ENCODE measurements around the gene TP53BP2.
"Not testable (repeated sequence)": the region's sequence is repeated elsewhere in the genome, so short reads cannot be mapped to it uniquely, and the experiment has no call there.

The TP53BP2 gene

DNA sequence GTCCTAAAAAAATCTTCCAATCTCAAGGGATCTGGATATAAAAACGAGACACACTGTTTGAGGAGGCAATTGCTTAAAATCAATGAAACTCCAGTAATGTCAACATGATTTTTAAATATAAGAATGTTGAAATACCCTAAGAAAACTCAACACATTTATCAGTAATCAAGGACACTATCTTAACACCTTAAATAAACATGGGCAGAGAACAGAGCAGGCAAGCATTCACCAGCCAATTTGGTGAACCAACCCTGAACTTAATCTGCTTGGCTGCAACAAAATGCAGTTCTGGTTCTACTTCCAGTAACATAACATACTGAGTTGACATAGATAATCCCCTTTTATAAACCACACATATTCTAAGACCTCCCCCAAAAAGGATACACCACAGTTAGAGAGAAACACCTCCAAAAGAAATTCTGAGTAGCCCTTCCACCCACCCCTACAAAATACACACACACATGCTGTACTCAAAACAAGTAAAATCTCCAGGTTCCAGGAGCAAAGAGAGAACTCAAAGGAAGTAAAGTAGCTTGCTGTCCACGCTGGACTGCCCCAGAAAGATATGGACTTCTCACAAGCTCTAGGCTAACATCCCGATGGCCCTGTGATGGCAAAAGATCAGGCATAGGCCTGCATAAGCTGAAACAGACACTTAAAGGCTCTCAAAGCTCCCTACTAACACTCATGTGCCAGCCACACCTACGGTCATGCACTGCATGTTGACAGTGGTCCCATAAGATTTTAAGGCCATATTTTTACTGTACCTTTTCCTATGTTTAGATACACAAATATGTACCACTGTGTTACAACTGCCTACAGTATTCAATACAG lies 30.5 kb downstream of the TP53BP2 start:
- no peak overlapping the region for H3K4me3 Mint-ChIP-seq
- H3K4me1 Mint-ChIP-seq = peaks cover 8 to 14% of the 10 kb centered on the region in 2 donors
- H3K36me3 Mint-ChIP-seq = peaks cover 32 to 49% of the 10 kb centered on the region in 2 donors
- H3K27me3 Mint-ChIP-seq = no peaks in the 10 kb centered on the region
- peak overlapping the region; percentile 27 for H3K27ac Mint-ChIP-seq
- ATAC-seq (replicated peaks) = no peak
- DNase-seq = no peak
- H3K9me3 Mint-ChIP-seq = no peaks in the 10 kb centered on the region

DNA sequence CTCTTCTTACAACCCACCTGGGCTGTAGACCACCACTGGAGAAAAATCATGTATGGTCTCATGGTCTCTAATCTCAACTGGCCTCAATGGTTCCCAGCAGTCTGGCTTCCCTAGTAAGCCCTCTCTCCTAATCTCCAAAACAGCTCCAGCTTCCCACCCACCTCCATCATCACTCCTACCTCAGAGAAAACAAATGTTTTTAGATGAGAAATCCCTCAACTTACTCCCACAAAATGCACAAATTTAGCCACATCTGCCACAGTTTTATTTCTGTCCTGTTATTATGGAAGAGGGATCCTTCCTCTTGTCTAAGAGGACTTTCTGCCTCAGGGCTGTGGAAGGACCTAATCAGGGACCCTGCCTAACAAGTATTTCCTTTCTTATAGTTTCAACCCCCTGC lies 32.1 kb downstream of the TP53BP2 start:
- Mint-ChIP-seq H3K27me3 (no peaks in the 10 kb centered on the region), H3K9me3 (no peaks in the 10 kb centered on the region), H3K36me3 (peaks cover 29 to 38% of the 10 kb centered on the region in 2 donors), H3K4me3 (no peak overlapping the region), H3K4me1 (peaks cover 7 to 12% of the 10 kb centered on the region in 2 donors), H3K27ac (peak overlapping the region; percentile 10)
- DNase-seq (no peak), ATAC-seq (replicated peaks) (no peak)

DNA sequence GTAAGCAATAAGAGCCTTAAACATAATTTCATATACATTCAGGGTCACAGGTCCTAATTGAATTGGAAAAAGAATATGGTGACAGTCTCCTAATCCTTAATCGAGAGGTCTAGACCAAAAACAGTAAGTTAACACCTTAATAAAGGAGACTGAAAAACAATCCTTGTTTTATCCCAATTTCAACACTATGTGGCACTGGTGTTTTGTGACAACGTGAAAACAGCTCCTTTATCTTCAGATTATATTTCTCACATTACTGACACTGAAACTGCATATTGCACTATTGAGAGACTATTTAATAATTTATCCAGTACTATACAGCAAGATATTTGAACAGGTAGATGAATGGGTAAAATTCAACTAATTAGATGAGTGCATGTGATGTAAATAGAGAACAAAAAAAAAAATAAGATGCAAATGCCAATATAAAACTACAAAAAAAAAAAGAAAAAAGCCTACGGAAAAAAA lies 34.1 kb downstream of the TP53BP2 start:
- Mint-ChIP-seq H3K27ac (no peak overlapping the region), H3K4me1 (peaks cover 7 to 12% of the 10 kb centered on the region in 2 donors), H3K27me3 (no peaks in the 10 kb centered on the region), H3K4me3 (no peak overlapping the region), H3K9me3 (no peaks in the 10 kb centered on the region), H3K36me3 (peaks cover 34 to 48% of the 10 kb centered on the region in 2 donors)
- DNase-seq (no peak), ATAC-seq (replicated peaks) (peak; percentile 58 to 64)

DNA sequence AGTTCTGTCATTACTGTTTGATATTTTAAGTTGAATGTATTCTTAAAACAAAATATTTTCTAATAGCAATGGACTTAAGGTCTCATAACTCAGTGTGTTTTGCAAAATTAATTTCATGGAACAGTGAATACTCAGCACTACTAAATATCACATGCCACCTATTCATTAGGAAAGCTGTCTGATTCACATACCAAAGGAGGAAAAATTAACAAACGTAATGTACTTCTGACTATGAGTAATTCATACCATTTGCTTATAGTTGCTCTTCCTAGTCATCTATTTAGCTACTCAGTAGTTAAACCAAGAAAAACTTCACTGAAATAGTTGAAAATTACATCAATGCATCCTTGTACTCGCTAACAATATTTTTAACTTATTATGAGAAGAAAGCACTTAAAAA lies 35.2 kb downstream of the TP53BP2 start:
- peaks cover 7 to 12% of the 10 kb centered on the region in 2 donors for H3K4me1 Mint-ChIP-seq
- H3K4me3 Mint-ChIP-seq = no peak overlapping the region
- H3K27ac Mint-ChIP-seq = no peak overlapping the region
- H3K36me3 Mint-ChIP-seq = peaks cover 40 to 48% of the 10 kb centered on the region in 2 donors
- H3K27me3 Mint-ChIP-seq = no peaks in the 10 kb centered on the region
- DNase-seq = no peak
- no peak for ATAC-seq (replicated peaks)
- H3K9me3 Mint-ChIP-seq = no peaks in the 10 kb centered on the region

DNA sequence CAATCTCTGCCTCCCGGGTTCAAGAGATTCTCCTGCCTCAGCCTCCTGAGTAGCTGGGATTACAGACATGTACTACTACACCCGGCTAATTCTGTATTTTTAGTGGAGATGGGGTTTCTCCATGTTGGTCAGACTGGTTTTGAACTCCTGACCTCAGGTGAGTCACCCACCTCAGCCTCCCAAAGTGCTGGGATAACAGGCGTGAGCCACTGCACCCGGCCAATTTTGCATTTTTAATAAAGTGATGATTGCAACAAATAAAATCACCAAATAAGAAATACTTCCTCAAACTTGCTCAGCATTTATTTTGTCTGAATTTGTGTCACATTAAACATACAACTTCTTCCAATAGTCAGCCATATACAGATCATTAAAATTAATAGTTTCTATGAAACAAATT lies 35.8 kb downstream of the TP53BP2 start:
- not testable (repeated sequence) for H3K9me3 Mint-ChIP-seq; DNase-seq; H3K4me3 Mint-ChIP-seq; H3K27me3 Mint-ChIP-seq; ATAC-seq (replicated peaks); H3K27ac Mint-ChIP-seq; H3K4me1 Mint-ChIP-seq
- peaks cover 40 to 48% of the 10 kb centered on the region in 2 donors for H3K36me3 Mint-ChIP-seq

DNA sequence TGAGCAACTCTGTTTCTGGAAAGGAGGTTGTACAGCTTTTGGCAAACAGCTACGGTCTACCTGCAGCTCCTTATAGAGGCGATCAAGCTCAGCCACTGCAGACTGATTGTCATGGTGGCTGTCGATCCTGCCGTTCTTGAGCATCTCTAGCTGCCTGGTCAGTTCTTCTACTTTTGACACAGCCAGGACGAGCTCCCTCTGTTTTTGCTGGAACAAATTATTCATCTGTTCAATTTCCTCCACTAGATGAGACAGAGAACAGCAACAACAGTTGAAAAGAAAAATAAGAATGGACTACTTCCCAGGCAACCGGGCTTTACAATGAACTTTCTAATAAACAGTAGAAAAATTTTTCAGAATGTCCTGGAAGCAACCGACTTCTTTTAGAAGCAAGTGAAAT lies 42.5 kb downstream of the TP53BP2 start:
- DNase-seq = no peak
- ATAC-seq (replicated peaks) = no peak
- Mint-ChIP-seq H3K4me1 (no peaks in the 10 kb centered on the region), H3K4me3 (no peak overlapping the region), H3K27me3 (no peaks in the 10 kb centered on the region), H3K36me3 (peaks cover 39 to 55% of the 10 kb centered on the region in 2 donors), H3K9me3 (no peaks in the 10 kb centered on the region), H3K27ac (no peak overlapping the region)

DNA sequence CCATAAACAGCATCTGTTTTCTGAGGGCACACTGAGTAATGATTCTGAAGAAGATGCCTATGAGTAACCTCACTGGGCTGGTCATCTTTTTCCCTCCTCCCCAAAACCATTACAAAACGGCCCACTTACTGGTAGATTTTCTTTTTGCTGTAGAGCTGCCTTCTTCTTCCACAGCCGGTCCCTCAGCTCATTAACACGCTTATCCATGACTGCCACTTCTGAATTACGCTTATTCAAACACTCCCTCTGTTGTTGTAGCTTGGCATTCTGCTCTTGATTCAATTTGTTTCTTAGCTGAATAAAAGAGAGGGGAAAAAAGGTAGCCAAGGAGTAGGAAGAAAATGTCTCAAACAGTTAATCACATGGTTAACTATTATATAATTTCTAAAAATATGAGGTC lies 43.1 kb downstream of the TP53BP2 start:
- Mint-ChIP-seq H3K27me3 (no peaks in the 10 kb centered on the region), H3K4me3 (no peak overlapping the region), H3K4me1 (no peaks in the 10 kb centered on the region), H3K27ac (no peak overlapping the region), H3K36me3 (peaks cover 41 to 58% of the 10 kb centered on the region in 2 donors), H3K9me3 (no peaks in the 10 kb centered on the region)
- ATAC-seq (replicated peaks) = no peak
- no peak for DNase-seq

DNA sequence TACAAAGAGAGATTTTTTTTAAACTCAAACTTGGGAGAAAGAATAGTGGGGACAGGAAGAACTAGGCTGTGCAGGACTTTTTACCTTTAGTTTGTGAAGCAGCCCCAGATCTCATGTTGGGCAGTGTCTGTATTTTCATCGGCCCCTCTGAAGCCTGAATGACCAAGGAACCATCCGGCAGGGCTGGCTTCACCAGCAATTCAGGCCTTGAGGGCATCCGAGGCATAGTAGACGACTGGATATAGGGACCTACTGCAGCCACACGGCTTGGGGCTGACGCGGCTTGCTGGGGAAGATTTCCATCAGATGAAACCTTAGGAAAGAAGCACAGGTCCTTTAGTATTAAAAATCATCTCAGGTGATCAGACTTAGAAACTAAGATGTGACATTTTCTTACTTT lies 43.7 kb downstream of the TP53BP2 start:
- H3K36me3 Mint-ChIP-seq = peaks cover 37 to 54% of the 10 kb centered on the region in 2 donors
- no peaks in the 10 kb centered on the region for H3K27me3 Mint-ChIP-seq
- H3K4me1 Mint-ChIP-seq = no peaks in the 10 kb centered on the region
- no peak overlapping the region for H3K27ac Mint-ChIP-seq
- ATAC-seq (replicated peaks) (no peak), DNase-seq (no peak)
- no peak overlapping the region for H3K4me3 Mint-ChIP-seq
- no peaks in the 10 kb centered on the region for H3K9me3 Mint-ChIP-seq

DNA sequence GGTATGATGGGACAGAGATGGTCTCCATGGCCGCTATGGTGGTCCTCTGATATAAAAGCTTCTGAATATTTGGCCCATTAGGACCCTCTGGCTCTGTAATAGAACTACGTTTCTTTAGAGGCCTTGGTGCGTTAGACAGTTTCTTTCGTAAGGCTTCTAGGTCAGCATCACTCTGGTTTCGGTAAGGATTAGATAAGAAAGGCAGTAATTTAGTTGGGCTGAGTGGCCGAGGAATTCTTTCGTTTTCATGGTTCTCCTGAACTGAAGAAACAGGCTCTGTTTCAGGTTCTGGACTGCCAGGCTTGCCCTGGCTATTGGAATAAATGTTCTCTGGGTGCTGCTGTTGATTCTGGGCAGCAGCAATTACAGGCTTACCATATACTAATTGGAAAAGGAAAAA lies 49.5 kb downstream of the TP53BP2 start:
- no peak for ATAC-seq (replicated peaks)
- Mint-ChIP-seq H3K9me3 (no peaks in the 10 kb centered on the region), H3K27ac (no peak overlapping the region), H3K4me3 (no peak overlapping the region), H3K27me3 (no peaks in the 10 kb centered on the region), H3K4me1 (peaks cover 2 to 15% of the 10 kb centered on the region in 2 donors), H3K36me3 (peaks cover 40 to 46% of the 10 kb centered on the region in 2 donors)
- no peak for DNase-seq

DNA sequence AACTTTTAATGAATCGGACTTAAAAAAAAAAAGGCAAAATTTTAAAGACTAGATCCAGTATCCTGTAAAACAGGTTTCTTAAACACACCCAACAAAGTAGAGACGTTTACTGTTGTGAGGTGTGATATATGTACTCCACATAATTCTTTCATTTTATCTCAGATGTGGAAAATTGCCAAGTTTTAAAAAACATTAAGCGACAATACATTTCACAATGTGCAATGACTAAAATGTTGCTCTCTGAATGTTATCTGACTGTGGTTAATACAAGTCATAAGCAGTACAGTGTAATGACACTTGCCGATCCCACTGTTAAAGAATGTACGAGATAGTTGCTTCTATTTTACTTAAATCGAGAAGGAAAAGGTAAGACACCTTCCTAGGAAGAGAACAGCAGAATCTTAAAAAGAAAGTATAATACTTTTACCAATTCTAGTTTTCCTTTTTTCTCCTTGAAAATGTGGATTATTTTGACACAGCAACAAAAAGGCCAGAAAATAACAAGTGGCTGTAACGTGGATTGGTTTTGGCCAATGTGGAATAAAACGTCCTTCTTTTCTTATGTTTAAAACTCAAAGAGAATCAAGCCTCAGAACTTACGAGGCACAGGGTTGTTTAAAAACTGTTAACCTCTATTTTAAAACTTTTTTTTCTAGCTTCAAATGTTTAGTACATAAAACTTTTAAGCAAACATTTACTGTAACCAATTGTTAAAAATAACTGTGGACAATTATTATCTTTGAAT lies 51.4 kb downstream of the TP53BP2 start:
- peaks cover 31% of the 10 kb centered on the region in 2 donors for H3K36me3 Mint-ChIP-seq

DNA sequence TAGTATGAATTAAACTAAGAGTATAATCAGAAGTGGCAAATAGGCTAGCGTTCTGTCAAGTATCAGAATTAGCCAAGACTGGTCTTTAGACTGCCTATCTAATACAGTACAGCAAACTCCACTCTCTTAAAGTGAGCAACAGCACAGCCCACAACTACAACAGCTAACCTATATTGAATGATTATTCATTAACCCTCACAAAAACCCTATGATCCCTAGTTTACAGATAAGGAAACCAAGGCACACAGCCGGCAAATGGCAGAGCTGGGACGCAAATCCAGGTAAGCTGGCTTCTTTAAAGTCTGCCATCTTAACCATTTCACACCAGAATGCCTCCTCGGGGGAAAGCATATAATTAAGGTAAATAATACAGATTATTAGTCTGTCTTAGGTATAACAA lies 52.0 kb downstream of the TP53BP2 start:
- ATAC-seq (replicated peaks) = no peak

More for the DNA sequence above, 51.4 kb downstream of the TP53BP2 start:
- ATAC-seq (replicated peaks) (no peak), DNase-seq (no peak)
- no peak overlapping the region for H3K27ac Mint-ChIP-seq
- no peaks in the 10 kb centered on the region for H3K9me3 Mint-ChIP-seq
- H3K4me1 Mint-ChIP-seq = peaks cover 2 to 15% of the 10 kb centered on the region in 2 donors
- H3K27me3 Mint-ChIP-seq = no peaks in the 10 kb centered on the region
- H3K4me3 Mint-ChIP-seq = no peak overlapping the region

DNA sequence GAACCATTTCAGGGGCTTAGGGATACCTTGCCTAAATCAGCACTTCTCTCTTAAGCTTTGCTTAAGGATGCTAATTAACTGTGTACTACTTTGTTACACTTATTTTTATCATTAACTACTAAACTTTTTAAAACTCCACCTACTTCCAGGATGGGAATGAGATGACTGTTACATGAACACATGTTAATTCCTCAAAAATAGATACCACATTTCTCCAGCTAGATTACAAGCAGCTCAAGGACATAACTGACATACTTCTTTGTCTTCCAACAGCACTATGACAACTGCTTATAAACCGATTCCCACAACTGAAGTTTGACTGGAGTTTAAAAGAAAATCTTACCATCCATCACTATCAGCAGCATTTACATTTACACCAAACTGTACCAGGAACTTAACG lies 53.7 kb downstream of the TP53BP2 start:
- ATAC-seq (replicated peaks) (no peak), DNase-seq (no peak)
- H3K36me3 Mint-ChIP-seq = peaks cover 31 to 32% of the 10 kb centered on the region in 2 donors
- H3K4me3 Mint-ChIP-seq = no peak overlapping the region
- H3K27me3 Mint-ChIP-seq = no peaks in the 10 kb centered on the region
- peaks cover 2 to 15% of the 10 kb centered on the region in 2 donors for H3K4me1 Mint-ChIP-seq
- no peaks in the 10 kb centered on the region for H3K9me3 Mint-ChIP-seq
- no peak overlapping the region for H3K27ac Mint-ChIP-seq

More for the DNA sequence above, 52.0 kb downstream of the TP53BP2 start:
- Mint-ChIP-seq H3K4me1 (peaks cover 2 to 15% of the 10 kb centered on the region in 2 donors), H3K27me3 (no peaks in the 10 kb centered on the region), H3K4me3 (no peak overlapping the region), H3K27ac (no peak overlapping the region), H3K9me3 (no peaks in the 10 kb centered on the region), H3K36me3 (peaks cover 34 to 35% of the 10 kb centered on the region in 2 donors)
- DNase-seq = no peak

DNA sequence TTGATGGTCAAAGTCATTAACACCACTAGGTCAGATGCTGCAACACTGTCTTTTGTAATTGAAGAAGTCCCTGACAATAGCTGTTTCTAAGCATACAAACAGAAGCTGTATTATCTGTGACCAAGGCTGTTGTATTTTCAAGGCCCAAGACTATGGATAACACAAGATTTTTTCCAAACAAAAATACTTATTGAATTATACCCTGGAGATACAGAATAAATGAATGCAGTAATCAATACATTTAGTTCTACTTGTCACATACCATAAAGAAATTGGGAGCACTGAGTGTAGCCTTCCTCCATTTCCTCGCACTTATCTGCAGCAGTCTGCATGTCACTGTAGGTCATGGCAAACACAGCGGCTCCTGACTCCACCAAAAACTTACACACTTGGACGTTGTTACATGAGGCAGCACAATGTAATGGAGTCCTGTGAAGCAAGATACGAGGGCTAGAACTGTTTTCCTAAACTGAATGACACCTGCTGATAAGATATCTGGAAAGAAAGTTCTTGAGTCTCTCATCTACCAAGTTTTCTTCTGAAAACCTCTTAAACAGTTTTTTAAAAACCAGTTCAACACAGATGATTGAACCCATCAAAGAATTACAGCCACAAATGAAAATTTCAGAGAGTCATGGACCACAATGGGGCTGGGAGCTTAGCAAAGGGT lies 56.9 kb downstream of the TP53BP2 start:
- Mint-ChIP-seq H3K36me3 (peaks cover 32 to 35% of the 10 kb centered on the region in 2 donors), H3K27me3 (no peaks in the 10 kb centered on the region)
- no peak for ATAC-seq (replicated peaks)

DNA sequence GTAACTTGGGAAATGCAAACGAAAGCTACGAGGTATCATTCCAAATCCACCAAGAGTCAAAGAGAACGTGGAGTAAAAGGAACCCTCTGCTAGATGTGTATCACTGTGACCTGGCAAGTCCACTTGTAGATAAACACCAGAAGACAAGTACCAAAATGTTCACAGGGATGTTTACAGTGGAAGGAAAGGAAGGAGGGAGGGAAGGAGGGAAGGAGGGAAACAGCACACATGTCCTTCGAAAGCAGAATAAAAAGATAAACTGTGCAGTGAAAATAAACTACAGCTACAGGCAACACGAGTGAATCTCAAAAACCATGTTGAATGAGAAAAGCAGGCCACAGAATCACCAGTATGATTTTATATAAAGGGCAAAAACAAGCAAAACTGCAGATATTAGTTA lies 59.9 kb downstream of the TP53BP2 start:
- H3K27me3 Mint-ChIP-seq = no peaks in the 10 kb centered on the region
- no peaks in the 10 kb centered on the region for H3K4me1 Mint-ChIP-seq
- no peak for ATAC-seq (replicated peaks)
- H3K36me3 Mint-ChIP-seq = peaks cover 29 to 33% of the 10 kb centered on the region in 2 donors
- no peak overlapping the region for H3K27ac Mint-ChIP-seq
- DNase-seq = no peak
- no peak overlapping the region for H3K4me3 Mint-ChIP-seq
- H3K9me3 Mint-ChIP-seq = no peaks in the 10 kb centered on the region

More for the DNA sequence above, 56.9 kb downstream of the TP53BP2 start:
- H3K27ac Mint-ChIP-seq = no peak overlapping the region
- peaks cover 2 to 15% of the 10 kb centered on the region in 2 donors for H3K4me1 Mint-ChIP-seq
- no peak for DNase-seq
- H3K4me3 Mint-ChIP-seq = no peak overlapping the region
- no peaks in the 10 kb centered on the region for H3K9me3 Mint-ChIP-seq
